ENCODE results near the gene PROC.
"Not testable (repeated sequence)": the region's sequence is repeated elsewhere in the genome, so short reads cannot be mapped to it uniquely, and the experiment has no call there.

Gene PROC

DNA sequence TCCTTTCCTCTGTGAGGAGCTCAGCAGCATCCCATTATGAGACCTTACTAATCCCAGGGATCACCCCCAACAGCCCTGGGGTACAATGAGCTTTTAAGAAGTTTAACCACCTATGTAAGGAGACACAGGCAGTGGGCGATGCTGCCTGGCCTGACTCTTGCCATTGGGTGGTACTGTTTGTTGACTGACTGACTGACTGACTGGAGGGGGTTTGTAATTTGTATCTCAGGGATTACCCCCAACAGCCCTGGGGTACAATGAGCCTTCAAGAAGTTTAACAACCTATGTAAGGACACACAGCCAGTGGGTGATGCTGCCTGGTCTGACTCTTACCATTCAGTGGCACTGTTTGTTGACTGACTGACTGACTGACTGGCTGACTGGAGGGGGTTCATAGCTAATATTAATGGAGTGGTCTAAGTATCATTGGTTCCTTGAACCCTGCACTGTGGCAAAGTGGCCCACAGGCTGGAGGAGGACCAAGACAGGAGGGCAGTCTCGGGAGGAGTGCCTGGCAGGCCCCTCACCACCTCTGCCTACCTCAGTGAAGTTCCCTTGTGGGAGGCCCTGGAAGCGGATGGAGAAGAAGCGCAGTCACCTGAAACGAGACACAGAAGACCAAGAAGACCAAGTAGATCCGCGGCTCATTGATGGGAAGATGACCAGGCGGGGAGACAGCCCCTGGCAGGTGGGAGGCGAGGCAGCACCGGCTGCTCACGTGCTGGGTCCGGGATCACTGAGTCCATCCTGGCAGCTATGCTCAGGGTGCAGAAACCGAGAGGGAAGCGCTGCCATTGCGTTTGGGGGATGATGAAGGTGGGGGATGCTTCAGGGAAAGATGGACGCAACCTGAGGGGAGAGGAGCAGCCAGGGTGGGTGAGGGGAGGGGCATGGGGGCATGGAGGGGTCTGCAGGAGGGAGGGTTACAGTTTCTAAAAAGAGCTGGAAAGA is 7.6 kb downstream of the PROC start:
- FAIRE-seq, result no peak
- DNase-seq (ENCODE audit: insufficient read length, low spot score), result no peak

DNA sequence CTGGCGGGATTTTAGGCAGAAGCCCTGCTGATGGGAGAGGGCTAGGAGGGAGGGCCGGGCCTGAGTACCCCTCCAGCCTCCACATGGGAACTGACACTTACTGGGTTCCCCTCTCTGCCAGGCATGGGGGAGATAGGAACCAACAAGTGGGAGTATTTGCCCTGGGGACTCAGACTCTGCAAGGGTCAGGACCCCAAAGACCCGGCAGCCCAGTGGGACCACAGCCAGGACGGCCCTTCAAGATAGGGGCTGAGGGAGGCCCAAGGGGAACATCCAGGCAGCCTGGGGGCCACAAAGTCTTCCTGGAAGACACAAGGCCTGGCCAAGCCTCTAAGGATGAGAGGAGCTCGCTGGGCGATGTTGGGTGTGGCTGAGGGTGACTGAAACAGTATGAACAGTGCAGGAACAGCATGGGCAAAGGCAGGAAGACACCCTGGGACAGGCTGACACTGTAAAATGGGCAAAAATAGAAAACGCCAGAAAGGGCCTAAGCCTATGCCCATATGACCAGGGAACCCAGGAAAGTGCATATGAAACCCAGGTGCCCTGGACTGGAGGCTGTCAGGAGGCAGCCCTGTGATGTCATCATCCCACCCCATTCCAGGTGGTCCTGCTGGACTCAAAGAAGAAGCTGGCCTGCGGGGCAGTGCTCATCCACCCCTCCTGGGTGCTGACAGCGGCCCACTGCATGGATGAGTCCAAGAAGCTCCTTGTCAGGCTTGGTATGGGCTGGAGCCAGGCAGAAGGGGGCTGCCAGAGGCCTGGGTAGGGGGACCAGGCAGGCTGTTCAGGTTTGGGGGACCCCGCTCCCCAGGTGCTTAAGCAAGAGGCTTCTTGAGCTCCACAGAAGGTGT is 8.5 kb downstream of the PROC start:
- FAIRE-seq (no peak), DNase-seq (ENCODE audit: insufficient read length, low spot score) (no peak)

DNA sequence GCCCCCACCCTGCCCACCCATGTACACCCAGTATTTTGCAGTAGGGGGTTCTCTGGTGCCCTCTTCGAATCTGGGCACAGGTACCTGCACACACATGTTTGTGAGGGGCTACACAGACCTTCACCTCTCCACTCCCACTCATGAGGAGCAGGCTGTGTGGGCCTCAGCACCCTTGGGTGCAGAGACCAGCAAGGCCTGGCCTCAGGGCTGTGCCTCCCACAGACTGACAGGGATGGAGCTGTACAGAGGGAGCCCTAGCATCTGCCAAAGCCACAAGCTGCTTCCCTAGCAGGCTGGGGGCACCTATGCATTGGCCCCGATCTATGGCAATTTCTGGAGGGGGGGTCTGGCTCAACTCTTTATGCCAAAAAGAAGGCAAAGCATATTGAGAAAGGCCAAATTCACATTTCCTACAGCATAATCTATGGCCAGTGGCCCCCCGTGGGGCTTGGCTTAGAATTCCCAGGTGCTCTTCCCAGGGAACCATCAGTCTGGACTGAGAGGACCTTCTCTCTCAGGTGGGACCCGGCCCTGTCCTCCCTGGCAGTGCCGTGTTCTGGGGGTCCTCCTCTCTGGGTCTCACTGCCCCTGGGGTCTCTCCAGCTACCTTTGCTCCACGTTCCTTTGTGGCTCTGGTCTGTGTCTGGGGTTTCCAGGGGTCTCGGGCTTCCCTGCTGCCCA is 9.3 kb downstream of the PROC start:
- DNase-seq (ENCODE audit: insufficient read length, low spot score) (no peak), FAIRE-seq (no peak)

DNA sequence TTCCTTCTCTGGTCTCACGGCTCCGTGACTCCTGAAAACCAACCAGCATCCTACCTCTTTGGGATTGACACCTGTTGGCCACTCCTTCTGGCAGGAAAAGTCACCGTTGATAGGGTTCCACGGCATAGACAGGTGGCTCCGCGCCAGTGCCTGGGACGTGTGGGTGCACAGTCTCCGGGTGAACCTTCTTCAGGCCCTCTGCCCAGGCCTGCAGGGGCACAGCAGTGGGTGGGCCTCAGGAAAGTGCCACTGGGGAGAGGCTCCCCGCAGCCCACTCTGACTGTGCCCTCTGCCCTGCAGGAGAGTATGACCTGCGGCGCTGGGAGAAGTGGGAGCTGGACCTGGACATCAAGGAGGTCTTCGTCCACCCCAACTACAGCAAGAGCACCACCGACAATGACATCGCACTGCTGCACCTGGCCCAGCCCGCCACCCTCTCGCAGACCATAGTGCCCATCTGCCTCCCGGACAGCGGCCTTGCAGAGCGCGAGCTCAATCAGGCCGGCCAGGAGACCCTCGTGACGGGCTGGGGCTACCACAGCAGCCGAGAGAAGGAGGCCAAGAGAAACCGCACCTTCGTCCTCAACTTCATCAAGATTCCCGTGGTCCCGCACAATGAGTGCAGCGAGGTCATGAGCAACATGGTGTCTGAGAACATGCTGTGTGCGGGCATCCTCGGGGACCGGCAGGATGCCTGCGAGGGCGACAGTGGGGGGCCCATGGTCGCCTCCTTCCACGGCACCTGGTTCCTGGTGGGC is 10.0 kb downstream of the PROC start:
- no peak for FAIRE-seq

DNA sequence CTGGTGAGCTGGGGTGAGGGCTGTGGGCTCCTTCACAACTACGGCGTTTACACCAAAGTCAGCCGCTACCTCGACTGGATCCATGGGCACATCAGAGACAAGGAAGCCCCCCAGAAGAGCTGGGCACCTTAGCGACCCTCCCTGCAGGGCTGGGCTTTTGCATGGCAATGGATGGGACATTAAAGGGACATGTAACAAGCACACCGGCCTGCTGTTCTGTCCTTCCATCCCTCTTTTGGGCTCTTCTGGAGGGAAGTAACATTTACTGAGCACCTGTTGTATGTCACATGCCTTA is 10.5 kb downstream of the PROC start:
- FAIRE-seq, result no peak
- DNase-seq (ENCODE audit: insufficient read length, low spot score), result no peak

More for the DNA sequence above, 10.0 kb downstream of the PROC start:
- no peak for DNase-seq (ENCODE audit: insufficient read length, low spot score)

DNA sequence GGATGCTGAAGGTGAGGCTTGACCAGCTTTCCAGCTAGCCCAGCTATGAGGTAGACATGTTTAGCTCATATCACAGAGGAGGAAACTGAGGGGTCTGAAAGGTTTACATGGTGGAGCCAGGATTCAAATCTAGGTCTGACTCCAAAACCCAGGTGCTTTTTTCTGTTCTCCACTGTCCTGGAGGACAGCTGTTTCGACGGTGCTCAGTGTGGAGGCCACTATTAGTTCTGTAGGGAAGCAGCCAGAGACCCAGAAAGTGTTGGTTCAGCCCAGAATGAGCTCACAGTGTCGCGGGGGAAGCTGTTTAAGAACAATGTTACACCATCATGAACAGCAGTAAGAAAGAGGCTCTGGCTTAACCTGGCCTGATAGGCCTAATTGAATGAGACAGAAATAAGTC is 11.1 kb downstream of the PROC start:
- FAIRE-seq, result no peak
- DNase-seq (ENCODE audit: insufficient read length, low spot score), result no peak

DNA sequence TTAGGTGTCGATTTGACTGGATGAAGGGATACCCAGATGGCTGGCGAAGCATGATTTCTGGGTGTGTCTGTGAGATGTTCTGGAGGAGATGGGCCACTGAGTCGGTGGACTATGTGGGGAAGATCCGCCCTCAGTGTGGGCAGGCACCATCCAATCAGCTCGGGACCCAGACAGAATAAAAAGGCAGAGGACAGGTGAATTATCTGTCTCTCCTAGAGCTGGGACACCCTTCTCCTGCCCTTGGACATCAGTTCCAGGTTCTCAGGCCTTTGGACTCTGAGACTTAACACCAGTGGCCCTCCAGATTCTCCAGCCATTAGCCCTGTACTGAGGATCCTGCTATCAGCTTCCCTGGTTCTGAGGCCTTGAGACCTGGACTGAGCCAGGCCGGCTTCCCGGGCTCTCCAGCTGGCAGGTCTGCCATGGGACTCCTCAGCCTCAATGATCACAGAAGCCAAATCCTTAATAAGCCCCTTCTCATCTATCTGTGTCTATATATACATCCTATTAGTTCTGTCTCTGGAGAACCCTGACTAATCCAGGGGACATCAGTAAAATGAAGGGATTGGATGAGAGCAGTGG is 11.7 kb downstream of the PROC start:
- no peak for DNase-seq (ENCODE audit: insufficient read length, low spot score)
- FAIRE-seq, result no peak

DNA sequence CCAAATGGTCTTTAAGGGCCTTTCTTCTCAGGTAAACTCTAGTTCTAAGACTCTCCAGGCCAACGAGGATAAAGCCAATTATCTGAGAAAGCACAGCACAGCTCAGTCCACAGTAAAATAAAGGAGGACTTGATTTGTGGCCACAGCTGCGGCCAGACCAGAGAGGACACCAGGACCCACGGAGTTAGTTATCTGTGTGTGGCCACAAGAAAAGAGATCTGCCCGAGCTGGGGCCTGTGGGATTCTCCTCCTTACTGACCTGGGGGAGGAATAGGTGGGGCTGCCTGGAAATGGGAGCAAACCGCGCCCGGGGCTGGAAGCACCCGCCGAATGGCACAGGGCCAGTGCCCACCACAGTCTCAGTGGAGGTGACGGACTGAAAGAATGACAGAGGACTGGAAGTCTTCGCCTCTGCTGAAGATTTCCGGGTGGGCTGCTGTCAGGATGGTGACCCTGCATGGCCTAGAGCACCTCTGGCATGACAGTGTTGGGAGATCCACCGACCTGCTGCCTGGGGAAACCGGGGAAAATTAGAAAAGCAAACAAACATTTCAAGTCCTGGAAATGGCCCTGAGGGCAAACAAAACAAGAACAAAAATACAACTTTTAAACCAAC is 13.3 kb downstream of the PROC start:
- DNase-seq (ENCODE audit: insufficient read length, low spot score) (no peak), FAIRE-seq (no peak)

DNA sequence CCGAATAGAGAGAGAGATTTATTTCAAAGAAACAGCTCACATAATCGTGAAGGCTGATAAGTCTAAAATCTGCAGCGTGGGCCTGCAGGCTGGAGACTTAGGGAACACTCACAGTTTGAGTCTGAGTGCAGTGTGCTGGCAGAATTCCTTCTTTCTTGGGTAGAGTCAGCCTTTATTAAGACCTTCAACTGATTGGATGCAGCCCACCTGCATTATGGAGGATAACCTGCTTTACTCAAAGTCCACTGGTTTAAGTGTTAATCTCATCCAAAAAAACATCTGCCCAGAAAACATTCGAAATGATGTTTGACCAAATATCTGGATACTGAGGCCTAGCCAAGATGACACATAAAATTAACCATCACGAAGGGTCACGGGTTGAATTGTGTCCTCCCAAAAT is 16.3 kb downstream of the PROC start:
- FAIRE-seq, result no peak

DNA sequence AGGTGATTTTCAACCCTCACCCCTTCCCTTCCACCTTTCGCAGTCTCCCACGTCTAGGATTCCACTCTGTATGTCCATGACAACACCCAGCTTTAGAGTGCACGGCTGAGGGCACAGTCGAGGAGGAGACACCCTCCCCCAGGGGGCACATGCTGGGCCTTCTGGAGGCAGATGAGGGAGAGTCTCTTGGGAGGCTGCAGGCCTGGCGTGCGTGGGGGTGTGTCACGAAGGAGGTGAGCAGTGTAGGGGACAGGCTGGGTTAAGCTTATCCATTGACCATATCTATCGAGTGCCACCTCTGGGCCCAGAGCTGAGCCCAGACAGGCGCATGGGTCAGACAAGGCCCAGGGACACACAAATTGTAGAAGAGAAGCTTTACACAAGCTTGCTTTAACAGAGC is 18.8 kb downstream of the PROC start:
- FAIRE-seq (no peak), DNase-seq (ENCODE audit: insufficient read length, low spot score) (no peak)

More for the DNA sequence above, 16.3 kb downstream of the PROC start:
- no peak for DNase-seq (ENCODE audit: insufficient read length, low spot score)

DNA sequence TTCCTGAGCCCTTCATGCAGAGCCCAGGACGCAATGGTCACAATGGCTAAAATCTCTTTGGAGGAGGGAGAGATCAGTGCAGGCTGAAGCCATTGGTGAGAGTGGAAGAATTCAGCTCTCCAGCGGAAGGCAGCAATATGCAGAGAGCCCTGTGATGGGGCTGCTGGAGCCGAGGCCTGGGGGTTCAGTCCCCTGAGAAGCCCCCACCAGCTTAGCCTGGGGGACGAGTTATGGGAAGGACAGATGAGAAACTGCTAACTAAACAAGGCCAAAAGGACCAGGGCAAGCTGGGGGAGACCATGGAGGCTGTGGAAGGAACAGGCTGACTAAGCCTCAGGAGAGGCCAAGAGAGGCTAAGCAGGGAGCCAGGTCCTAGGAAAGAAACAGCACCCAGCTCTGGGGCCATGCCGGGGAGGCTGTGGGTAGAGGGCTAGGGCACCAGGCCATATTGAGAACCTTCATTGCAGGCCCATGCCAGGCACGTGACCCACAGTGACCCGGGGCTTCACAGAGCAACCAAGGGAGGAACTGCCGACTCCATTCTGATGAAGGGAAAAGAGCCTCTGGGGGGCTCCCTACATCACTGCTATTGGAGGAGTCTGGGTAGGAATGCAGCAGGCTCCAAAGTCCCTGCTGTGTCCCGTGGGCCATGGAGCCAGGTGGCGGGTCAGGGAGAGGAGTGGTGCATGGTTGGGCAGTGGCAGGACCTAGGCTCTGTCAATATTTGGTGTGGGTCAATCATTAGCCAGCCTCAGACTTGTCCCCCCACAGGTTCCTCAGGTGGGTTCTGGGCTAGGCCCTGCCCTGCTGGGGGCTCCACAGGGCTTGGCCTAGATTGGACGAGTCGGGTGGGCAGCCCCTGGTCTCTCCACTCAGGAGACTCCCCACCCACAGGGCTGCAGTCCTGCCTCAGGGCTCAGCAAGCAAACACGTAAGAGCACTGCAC is 19.8 kb downstream of the PROC start:
- FAIRE-seq (no peak), DNase-seq (ENCODE audit: insufficient read length, low spot score) (no peak)

DNA sequence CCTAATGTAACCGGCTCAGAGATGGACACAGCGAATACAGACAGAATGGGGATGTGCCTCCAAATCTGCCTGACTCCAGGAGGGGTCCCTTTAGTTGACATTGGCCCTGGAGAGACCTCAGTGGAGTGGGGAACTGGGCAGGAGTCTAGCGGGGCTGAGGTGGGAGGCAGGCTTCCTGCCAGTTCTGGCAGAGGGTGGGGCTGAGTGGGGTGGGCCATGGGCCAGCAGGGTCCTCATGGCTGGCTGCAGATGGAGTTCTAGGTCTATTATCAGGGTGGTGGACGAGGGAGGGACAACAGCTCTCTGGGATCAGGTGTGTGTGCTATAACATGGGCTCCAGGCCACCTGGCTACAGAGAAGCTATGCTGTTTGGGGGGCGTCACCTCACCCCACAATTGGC is 21.1 kb downstream of the PROC start:
- DNase-seq (ENCODE audit: insufficient read length, low spot score) (no peak), FAIRE-seq (no peak)

DNA sequence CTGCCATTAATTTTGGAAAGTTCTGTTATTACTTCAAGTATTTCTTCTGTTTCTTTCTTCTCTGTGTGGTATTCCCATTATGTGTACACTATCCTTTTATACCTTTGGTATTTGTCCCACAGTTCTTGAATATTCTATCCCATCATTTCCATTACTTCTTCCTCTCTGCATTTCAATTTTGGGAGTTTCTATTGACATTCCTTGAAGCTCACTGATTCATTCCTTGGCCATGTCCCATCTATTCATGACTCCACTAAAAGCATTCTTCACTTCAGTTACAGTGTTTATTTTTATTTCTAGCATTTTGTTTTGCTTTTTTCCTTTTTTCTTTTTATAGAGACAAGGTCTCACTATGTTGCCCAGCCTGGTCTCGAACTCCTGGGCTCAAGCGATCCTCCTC is 30.3 kb downstream of the PROC start:
- FAIRE-seq, result no peak
- DNase-seq (ENCODE audit: insufficient read length, low spot score), result no peak

DNA sequence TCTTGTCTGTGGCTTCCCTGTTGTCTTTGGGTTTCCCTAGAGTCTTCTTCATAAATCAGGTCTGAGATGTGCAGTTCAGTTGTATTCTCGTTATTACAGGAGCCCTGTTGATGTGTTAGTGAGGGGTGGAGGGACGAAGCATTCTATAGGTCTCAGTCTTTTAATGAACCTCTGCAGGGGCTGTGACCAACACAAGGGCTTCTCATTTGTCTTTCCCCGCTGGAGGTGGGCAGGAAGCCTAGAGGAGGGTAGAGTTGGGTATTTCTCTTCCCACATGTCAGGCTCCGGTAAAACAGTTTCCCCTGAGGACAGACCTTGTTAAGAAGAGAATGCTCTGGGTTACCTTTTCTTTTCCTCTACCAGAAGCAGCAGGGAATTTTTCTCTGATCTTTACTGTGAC is 31.2 kb downstream of the PROC start:
- DNase-seq (ENCODE audit: insufficient read length, low spot score), result no peak
- FAIRE-seq, result no peak

DNA sequence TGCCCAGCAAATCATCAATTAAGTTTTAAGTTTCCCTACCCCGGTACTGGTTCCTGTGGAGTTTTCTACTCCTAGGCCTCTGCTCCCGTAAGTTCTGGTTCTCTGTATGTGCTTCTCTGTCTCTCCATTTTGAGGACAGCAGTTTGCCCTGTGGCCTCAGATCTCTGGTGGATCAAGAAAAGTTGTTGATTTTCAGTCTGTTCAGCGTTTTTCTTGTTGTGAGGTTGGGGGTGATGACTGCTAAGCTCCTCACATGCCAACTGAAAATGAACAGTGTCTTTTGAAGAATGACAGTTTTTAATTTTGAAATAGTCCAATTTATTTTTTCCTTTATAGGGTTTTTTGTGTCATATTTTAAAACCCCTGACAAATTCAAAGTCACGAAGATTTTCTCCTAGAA is 31.7 kb downstream of the PROC start:
- FAIRE-seq, result no peak

DNA sequence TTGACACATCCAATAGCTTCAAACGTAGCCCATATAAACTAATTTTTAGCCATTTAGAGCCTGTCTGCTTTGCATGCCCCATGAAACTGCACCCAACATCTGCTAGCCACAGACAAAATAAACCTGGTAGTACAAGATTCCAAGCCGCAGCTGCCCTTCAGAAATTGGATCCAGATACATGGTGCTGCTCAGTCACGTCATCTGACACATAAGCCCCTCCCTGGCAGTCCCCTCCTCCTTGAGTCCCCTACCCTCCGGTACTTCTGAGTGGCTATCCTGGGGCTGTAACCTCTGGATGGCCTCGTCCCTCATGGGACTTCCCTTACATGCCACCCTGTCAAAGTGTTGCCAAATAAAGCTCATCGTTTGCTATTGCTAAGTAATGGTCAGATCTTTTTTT is 33.8 kb downstream of the PROC start:
- no peak for FAIRE-seq
- DNase-seq (ENCODE audit: insufficient read length, low spot score), result no peak

More for the DNA sequence above, 31.7 kb downstream of the PROC start:
- DNase-seq (ENCODE audit: insufficient read length, low spot score), result no peak

DNA sequence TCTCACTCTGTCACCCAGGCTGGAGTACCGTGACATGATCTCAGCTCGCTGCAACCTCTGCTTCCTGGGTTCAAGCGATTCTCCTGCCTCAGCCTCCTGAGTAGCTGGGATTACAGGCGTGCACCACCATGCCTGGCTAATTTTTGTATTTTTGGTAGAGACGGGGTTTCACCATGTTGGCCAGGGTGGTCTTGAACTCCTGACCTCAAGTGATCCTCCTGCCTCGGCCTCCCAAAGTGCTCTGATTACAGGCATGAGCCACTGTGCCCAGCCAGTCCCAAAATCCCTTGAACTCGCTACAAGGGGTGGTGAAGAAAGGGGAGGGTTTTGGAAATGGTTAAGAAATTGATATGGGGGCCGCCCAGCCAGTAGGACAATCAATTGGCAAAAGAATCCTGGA is 34.2 kb downstream of the PROC start:
- FAIRE-seq; DNase-seq (ENCODE audit: insufficient read length, low spot score): not testable (repeated sequence)

DNA sequence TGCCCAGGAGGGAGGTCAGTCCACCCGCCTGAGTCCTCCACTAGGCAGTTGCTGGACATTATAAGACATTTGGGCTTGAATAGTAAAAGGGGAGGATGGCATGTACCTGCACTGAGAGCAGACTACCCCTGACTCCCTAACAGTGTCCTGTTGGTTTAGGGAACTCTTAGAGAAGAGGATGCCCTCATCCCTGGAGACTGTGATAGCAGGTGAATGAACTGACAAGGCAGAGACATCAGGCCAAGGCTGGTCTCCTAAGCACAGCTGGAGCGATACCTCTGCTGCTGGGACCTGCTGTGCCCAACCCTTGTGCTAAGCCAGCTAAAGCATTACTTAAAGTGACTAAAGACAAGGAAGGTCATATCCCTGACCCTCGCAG is 34.8 kb downstream of the PROC start:
- DNase-seq (ENCODE audit: insufficient read length, low spot score) (no peak), FAIRE-seq (no peak)

Data from HTR-8/SVneo (cell line).